OCI-M1 (cell line): ENCODE results near the gene ARHGEF12.

ENCODE experiments used
- DNase-seq: peaks from one replicate; lab custom pipeline; 2025; lab: John Stamatoyannopoulos, UW

The ARHGEF12 gene

DNA sequence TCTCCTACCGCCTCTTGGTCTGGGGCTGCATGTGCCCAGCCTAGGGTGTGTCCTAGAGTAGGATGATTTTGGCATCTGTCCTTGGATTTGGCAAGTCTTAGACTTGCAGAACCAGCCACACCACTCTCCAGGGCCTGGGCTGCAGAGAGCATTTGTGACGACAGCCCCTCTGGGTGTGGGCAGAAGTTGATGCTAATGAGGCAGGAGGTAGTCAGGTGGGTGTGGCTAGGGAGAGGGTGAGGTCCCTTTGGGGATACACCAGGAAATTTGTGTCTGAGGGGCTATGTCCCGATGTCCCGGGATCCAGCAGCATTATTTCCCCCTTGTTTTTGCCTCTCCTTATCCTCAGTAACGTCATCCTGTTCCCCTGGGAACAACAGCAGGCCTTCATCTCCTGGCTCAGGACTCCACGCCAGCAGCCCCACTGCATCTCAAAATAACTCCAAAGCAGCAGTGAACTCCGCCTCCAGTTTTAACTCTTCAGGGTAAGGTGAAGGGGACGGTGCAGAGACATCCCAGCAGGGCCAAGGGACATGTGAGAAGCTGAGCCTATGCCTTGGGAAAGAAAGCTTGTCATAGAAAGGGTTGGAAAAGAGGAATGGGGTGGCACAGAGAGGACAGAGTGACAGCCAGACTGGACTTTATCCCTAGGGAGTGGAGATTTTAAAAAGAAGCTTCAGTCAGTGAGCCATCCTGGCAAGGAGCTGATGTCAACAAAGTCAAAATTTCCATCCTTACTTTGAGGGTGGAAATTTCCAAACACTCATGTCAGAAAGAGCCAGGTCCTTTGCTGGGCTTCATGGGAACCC is 19.1 kb upstream of the ARHGEF12 start:
- no peak for DNase-seq

DNA sequence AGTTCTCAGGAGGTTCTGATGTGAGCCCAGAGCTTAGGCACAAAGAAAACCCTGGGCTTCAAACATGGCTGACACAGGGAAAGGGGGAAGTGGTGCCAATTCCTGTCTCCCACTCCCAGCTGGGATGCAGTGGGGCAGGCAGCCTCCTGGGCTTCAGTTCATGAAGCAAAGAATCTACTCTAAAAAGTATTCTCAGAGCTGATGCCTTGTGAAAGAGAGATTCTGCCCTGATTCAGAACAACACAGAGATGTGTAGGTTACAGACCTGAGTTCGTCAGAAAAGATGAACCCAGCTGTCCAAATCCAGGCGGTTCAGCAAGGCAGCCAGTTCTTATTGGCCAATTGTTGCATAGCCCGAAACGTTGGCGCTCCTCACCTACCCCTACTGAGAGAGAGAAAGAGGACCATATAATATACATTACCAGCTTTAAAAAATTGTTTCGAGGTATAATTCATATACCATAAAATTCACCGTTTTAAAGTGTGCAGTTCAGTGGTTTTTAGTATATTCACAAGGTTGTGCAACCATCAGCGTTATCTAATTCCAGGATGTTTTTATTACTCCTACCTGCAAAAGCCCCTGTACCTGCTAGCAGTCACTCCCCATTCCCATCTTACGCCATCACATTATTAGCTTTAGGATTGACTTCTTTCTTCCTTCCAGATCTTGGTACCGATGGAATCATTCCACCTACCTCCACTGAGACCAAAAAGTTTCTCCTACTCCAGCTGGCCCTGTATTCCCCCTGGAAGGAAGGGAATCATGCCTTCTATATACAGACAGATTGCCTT is 18.3 kb upstream of the ARHGEF12 start:
- no peak for DNase-seq

DNA sequence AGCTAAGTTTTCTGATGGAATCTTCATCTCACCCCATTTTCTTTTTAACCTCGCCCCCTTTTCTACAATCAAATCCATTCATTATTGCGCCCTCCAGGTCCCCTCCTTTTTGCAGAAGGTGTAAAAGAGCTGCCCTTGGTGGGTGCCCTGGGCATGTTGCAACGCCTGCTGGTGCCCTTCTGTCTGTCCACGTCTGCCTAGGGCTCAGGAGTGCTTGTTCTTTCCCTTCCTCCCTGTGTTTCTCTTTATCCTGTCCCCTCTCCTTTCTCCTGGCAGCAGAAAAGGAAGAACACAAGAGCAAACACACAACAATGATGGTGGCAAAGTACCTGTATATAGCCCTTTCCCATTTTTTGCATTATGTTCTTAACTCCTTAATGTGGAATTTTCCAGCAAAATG is 17.3 kb upstream of the ARHGEF12 start:
- no peak for DNase-seq

DNA sequence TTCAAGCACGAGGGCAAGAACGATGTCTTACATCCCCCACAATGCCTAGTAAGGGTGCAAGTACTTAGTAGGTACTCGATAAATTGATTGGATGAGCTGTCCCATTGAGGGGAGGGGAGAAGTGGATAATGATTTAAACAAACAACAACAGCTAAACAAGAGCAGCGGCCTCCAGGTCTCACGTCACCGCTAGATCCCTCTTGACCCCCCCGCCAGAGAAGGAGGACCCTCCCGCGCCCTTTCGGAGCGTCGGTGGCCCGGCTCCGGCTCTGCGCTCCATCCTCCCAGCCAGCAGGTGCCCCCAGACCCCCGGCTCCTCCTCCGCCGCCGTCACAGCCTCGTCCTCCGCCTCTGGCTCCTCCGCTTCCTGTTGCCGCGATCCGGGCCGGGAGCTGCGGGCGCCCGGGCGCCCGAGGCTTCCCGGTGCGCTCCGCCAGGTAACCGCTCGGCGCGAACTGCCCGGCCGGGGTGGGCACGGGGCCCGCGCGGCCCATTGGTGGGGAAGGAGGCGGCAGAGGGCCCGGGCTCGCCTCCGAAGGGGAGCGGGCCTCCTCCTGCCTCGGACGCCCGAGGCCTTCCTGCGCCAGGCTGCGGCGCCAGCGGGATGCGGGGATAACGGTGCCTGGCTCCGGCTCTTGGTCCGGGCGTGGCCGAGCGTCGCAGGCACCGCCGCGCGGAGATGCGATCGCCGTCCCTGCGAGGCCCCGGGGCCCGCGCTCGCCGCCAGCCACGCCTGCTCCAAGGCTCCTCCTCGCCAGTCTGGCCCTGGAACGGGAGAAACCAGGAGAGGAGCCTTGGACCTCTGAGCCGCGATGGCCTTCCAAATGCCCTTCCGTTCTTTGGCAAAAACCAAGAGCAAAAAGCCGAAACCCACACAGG is 11.0 kb upstream of the ARHGEF12 start, which contains the start of gene TLCD5:
Gene TLCD5, plus strand, starts transcription at position 368 of the 879 bp plus-strand sequence. CDS start 2,143 bp downstream, outside the sequence.
- DNase-seq, result peak; percentile 83

DNA sequence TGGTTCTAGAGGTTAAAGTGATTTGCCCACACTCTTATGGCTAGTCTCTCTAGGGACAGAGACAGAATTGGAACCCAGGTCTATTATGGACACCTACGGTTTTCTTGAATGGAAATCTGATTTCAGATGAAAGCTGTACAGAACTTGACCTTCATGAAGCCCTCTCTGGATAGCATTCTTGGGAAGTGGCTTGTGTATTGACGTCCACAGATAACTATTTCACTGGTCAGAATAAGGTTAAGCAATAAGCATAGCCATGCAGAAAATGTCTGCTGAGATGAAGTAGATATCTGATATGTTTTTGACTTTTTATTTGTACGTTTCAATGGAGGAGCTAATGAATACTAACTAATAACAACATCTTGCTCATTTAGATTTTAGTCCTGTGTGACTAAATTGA is 10.0 kb upstream of the ARHGEF12 start:
- peak; percentile 65 for DNase-seq

DNA sequence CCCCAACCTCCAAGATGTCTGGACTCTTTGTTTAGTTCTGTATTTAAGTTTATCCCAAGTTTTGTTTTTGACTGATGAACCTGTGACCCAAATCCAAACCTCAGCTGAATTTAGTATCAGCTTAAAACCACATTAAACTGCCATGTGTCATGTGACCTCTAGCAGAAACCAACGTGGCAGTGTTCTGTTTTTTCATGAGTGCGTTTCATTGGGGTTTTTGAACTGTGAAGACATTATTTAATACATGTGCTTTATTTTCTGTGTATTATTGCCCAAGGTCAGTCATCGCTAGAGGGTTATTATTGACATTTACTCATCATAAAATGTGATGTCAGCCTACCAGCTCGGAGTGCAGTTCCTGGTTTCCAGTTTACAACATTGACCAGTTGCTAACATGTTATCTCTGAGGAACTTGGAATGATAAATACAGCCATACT is 9.3 kb upstream of the ARHGEF12 start:
- DNase-seq, result peak; percentile 87

DNA sequence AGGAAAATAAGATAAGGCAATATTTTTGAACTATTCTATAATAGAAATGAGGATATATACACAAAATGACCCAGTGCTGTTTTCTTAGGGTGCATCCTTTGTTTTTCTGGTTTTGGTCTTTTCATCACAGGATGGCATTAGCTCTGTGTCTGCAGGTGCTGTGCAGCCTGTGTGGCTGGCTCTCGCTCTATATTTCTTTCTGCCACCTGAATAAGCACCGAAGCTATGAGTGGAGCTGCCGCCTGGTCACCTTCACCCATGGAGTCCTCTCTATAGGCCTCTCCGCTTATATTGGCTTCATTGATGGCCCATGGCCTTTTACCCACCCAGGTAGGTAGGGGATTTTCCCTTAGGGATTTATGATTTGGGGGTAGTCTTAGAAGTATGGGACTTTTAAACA is 8.9 kb upstream of the ARHGEF12 start:
- DNase-seq, result no peak

DNA sequence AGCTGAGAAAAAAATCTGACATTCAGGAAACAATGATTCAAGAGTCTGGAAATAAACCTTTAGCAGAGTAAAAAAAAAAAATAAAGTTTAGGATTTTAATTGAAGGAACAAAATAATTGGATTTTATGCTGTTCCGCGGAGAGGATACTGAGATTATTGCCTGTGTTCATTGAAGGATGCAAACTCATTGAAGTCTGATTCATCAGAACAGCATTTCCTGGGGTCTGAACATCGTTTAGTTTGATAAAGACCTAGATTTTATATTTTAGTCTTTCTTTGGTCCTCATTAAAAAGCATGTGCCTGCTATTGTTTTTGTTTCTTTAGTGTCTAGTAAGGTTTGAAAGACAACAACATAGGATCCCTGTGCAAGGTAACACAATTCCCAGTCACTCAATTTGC is 6.7 kb upstream of the ARHGEF12 start:
- no peak for DNase-seq

DNA sequence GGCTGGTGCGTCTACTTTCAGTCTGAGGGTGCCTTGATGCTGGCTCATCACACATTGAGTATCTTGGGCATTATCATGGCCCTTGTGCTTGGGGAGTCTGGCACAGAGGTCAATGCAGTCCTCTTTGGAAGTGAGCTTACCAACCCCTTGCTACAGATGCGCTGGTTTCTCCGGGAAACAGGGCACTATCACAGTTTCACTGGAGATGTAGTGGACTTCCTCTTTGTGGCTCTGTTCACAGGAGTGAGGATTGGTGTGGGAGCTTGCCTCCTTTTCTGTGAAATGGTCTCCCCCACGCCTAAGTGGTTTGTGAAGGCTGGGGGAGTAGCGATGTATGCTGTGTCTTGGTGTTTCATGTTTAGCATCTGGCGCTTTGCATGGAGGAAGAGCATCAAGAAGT is 6.2 kb upstream of the ARHGEF12 start:
- peak; percentile 67 for DNase-seq

DNA sequence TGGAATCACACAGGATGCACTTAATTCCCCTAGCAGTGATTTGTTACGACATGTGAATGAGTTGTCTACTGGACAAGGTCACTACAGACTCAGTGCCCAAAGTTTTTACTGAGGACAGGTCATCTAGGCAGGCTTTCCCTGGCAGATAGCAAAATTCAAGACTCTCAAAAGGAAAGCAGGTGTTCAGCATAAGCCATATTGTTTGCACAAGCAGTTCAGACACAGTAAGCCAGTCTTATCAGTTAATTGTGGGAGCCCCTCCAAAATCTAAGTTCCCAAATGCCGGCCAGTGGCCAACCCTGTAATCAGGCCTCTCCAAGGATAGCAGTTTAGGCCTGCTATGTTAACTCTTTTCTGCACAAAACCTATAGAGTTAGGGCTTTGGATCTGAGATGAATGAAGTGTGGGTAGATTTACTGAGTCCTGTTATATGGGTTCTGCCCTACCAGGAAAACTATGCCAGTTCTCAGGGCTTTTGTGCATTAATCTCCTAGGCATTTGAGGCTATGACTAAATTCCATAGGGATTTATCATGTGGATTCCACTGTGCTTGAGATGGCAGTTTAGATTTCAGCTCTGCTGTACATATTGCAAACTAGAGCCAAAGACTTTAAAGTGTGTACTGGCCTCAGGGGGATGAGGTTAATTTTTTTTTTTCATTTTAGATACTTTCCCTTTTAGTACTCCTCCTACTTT is 4.8 kb upstream of the ARHGEF12 start:
- no peak for DNase-seq

DNA sequence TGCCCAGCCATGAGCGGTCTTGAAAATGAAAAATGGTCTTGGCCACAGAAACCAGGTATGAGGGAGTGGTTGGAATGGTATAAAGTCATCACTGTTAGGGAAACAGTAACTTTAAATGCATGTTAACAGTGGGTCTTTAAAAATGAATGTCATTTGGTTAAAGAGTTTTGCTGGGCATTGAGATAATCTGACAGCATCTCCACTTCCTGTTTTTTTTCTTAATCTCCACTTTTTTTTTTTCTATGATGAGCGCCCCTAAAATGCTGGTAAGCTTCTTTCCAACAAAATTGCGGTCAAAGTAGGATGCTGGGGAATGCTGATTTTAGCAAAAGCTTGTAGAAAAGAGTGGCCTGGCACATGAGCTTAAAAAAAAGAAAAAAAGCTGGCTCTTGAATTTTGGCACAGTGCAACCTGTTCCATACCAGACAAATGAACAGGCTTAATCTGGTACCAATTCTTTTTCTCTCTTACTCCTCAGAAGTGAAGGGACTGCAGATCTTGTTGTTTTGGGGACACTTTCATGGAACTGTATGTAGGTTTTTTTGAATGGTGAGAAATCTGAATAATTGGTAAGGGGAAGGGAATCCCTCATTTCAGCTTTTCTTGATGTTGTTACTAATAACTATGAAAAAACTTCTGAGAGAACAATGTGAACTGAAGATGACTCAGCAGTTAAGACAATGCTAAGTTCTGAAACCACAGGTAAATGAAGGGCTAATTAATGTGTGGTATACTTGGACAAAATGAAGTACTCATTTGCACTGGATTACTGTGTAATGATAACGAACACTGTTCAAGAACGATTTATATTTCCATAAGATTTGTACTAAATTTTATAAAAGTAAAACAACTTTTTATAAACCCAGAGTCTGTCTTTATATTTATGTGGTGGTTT is 3.1 kb upstream of the ARHGEF12 start:
- DNase-seq, result peak; percentile 52

DNA sequence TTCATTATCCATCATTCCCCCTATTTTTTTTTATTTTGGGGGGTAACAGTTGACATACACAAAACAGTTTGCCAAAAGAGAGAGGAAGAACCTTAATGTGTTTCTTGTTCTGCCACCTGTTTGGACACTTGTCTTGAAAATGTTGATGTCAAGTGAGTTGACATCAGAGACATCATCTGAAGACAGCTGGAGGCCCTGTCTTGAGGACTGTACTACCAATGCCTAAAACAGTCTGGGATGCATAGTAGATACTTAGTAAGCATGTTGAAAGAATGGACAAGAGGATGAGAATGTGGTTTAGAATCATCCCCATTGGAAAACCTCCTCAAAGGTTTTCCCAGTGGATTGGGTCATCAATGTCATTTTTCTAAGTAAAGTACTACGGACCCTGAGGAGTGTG is 2.4 kb upstream of the ARHGEF12 start:
- DNase-seq, result no peak

DNA sequence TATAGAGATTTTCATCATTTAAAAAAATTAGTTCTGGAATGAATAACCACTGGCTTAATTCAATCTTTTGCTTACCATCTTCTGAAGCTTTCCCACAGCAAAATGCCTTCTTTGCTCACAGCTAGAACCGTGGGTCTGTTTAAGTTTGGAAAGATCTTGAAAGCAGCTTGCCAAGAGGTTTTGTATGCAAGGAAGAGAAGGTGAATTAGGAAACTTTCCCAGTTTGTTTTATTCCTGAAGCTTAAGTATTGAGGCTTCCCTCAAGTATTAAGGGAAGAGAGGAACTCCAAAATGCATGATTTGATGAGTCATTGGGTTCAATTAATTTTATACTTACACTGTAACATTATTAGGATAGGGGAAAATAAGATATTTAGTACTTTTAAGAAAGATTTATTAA is 1.9 kb upstream of the ARHGEF12 start:
- no peak for DNase-seq

DNA sequence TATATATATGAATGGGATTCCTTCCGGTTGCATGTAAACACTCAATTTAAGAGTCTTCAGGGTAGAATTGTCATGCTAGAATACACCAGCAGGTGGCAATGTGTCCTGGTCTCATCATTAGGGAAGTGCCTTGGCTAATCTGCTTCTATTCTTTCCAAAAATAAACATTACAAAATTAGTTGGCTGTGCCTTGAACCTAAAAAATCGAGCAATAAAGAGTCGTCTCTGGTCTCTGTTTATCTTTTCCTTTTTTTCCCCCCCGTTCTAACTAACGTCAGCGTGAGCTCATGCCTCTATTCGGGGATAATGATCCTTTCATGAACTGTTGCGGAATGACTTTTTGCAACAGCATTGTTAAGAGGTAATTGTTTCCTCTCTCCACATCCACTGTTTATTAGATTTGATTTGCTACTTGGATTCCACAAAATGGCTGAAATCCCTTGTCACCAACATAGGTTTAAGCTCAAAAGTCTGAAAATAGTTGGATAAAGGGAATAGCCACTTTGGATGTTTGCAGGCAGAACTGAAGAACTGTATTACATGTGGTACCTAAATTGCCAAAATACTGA is 1.2 kb upstream of the ARHGEF12 start:
- DNase-seq, result peak; percentile 97

DNA sequence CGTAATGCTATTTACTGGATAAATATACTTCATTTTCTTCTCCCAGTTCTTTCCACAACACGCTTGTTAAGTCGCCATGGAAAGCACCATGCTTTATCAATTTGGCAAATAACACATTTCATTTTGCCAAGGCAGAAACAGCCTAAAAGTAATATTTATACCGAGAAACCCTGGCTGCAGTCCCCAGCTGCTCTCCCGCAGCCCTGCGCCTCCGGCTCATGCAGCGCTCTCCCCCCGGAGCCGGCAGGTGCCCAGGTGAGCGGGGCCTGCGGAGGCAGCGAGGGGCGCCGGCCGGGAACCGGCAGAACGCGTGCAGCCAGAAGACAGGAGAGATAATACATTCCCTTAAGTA is 681 bp upstream of the ARHGEF12 start:
- DNase-seq, result no peak

DNA sequence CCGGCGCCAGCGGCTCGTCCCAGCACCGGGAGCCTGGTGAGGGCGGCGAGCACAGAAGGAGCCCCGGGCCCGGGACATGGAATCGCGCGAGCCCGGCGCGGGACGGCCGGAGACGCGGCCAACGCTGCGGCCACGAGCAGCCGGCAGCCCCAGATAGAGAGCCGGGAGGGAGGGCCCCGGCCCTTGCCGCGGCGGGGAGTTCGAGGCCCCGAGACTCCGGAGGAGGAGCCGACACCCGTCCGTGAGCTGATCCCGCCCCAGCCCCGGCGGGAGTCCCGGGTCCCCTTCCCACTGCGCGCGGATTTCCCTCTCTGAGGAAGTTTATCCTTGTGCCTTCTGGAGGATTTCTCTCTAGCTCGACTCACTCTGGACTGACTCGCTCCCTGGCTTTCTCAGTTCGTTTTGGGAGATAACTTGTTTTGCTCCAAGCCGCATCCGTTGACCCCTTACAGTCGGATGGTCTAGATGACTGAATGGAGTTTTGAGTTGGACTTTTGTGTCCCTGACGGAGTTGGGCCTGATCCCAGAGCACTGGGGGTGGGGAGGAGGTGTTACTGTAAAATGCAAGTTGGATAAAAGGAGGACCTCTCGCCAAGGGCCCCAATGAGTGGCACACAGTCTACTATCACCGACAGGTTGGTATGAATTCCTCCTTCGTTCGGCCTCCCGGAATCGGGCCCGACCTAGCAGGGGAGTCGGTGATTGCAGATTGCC is 585 bp downstream of the ARHGEF12 start:
- DNase-seq, result peak; percentile 85

DNA sequence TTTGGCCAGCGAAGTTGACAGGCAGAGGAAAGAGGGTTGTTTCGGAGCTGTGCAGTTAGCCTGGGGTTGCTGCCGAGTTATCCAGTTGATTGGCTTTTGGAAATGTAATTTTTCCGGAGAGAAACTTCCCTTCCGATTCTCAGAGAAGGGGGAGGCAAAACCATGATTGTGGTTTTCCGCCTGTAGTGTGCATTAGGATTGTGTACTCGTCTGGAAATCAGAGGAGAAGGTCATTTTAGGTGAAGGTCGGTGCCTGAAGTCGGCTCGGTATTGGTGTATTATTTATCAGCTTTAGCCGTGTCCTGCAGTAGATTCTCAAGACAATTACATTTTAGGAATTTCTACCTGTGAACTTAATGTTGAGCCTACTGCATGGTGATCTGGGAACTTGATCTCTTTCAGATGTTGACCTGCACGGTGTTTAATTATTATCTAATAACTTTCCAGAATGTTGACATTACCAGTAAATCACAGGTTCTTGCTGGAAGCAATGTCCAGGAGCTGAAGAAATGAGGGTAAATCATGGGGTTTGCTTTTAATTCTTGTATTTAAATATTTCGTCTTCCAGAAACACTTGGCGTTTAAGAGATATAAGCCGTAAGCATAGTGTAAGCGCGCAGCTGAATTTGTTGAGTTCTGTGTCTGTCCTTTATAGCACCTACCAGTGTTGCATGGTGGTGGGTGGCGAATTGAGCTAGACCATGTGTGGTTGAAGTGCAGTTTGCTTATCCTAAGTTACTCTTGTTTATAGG is 1.3 kb downstream of the ARHGEF12 start:
- DNase-seq, result peak; percentile 70

DNA sequence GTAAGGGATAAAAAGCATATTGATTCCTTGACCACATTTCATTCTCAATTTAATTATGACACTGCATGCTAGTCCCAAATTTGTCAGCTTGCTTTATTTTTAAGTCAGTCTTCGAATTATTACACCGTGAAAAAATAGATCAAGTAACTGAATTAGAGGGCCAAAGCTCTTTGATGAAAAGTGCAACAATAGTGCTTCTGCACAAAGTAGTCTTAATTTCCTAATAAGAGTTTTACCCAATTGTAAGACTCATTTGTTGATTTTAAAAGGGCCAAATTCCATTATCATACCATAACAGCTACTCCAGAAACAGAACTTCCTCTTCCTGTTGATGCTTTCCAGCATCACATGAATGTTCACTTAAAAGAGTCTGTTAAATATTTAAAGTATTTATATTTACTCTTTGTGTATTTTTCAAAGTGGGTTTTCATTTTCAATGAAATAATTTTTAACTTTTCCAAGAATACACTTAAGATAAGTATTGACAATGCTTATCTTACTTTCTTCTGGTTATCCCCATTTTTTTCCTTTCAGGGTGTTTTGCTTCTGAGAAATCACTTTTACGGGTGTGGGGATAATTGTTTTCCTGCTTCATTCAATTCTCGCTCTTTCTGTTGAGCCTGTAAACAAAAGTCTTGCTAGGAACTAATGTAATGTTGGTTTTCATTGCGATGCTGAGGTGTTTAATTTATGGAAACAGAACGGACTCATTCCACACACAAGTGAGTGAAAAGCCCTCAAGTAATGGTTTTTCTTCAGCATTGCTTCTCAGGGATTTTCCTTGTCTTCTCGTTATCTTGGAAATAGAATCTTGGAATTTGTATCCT is 2.1 kb downstream of the ARHGEF12 start:
- DNase-seq, result peak; percentile 78
